ENCODE measurements around the gene SCLT1. TPM values are rescaled to one million over a fixed set of nuclear protein-coding genes. Genes with fewer than 3 reads are reported as not detected.

Gene SCLT1
- total RNA-seq, 1 donor from 2014 or later, result 14.4 TPM

- no peaks in the 10 kb centered on the region for H3K9me3 ChIP-seq
- ATAC-seq (no peak), DNase-seq (no peak)
- no peak overlapping the region for H3K4me3 ChIP-seq
- H3K36me3 ChIP-seq, result peaks cover 59% of the 10 kb centered on the region
- no peaks in the 10 kb centered on the region for H3K27me3 ChIP-seq
- H3K27ac ChIP-seq, result no peak overlapping the region
- TF ChIP-seq, protein P1, sequence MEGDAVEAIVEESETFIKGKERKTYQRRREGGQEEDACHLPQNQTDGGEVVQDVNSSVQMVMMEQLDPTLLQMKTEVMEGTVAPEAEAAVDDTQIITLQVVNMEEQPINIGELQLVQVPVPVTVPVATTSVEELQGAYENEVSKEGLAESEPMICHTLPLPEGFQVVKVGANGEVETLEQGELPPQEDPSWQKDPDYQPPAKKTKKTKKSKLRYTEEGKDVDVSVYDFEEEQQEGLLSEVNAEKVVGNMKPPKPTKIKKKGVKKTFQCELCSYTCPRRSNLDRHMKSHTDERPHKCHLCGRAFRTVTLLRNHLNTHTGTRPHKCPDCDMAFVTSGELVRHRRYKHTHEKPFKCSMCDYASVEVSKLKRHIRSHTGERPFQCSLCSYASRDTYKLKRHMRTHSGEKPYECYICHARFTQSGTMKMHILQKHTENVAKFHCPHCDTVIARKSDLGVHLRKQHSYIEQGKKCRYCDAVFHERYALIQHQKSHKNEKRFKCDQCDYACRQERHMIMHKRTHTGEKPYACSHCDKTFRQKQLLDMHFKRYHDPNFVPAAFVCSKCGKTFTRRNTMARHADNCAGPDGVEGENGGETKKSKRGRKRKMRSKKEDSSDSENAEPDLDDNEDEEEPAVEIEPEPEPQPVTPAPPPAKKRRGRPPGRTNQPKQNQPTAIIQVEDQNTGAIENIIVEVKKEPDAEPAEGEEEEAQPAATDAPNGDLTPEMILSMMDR (IDR thresholded peaks at IDR 0.05), result no peak
- H3K4me1 ChIP-seq, result peaks cover 12% of the 10 kb centered on the region
- intact Hi-C loops (cut with DNase I), result loop anchor here (10.0 kb wide), 1 partner anchor 670 kb away; no protein-coding TSS in a partner anchor
These were observed 228.2 kb downstream of the SCLT1 start for GRCh38 chr4:128865132-128865531.

DNA sequence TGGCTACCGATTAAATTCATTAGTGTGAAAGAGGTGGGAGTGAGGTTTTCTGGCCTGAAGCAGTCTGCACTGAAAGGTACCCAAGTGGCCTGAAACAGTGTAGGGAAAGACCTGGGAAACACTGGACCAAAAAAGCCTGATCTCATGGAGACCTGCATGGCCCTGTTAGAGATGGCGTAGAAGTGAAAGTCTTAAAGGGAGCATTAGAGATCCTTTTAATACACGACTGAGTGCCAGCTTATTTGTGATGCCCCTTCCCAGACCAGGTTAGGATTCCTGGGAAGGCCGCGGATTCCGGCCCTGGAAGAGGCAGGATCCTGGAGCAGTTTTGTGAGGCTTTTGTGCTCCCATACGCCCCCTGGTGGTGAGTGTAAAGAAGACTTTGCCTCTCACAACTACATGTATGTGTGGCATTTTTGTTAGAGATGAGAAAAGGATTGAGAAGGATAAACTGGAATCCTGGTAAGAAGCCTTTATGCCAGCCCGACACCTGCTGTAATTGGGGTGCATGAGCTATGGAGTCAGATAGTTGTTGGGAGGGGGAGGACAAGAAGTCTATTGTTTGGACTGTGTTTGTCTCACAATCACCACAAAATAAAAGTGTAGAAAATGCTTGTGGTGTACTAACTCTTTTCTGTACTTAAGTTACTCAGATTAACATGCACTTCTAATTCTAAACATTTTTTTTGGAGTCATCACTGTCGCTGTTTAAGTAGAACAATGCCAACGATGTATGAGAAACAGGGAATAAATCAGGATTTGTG is 229.8 kb downstream of the SCLT1 start:
- intact Hi-C loops (cut with DNase I), result loop anchor here (10.0 kb wide), 1 partner anchor 669 kb away; no protein-coding TSS in a partner anchor
- ATAC-seq (peak; percentile 87), DNase-seq (peak; percentile 73)
- H3K27ac ChIP-seq, result no peak overlapping the region
- H3K36me3 ChIP-seq, result peaks cover 47% of the 10 kb centered on the region
- TF ChIP-seq, protein P1 (IDR thresholded peaks at IDR 0.05), result peak; percentile 88
- H3K4me1 ChIP-seq, result peaks cover 18% of the 10 kb centered on the region
- H3K9me3 ChIP-seq, result no peaks in the 10 kb centered on the region
- H3K4me3 ChIP-seq, result no peak overlapping the region
- H3K27me3 ChIP-seq, result no peaks in the 10 kb centered on the region

DNA sequence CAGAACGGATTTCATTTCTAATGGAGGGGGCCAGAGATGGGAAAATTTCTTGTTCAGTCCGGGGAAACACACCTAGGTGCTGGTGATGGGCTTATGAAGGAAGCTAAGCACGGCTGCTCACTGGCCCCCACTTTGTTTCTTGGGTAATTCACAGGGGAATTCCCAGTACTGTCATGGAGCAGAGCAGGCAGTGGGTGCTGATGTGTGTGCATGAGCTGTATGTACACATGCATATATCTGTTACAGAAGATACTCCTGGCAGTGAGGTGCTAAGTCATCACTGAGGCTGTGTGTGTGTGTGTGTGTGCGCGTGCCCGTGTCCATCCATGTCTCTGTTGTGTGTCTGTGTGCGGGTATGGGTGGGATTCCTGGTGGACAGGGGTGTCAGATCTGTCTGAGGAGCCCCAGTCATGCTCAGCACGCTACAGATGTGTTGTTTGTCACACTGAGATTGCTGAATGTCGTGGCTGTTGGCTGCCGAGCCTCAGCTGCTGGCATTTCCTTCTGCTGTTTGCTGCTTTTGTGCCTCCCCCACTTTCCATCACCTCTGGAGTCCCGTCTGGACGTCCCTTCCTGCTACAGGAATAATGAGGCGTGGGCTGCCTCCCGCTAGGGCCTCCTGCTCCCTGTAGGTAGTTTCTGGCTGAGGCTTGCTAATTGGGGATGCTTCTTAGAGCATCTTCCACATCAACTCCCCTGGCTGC is 230.6 kb downstream of the SCLT1 start:
- Histone ChIP-seq H3K27ac (no peak overlapping the region), H3K27me3 (no peaks in the 10 kb centered on the region), H3K4me1 (peaks cover 18% of the 10 kb centered on the region), H3K9me3 (no peaks in the 10 kb centered on the region), H3K36me3 (peaks cover 46% of the 10 kb centered on the region), H3K4me3 (no peak overlapping the region)
- intact Hi-C loops (cut with DNase I), result loop anchor here (10.0 kb wide), 1 partner anchor 668 kb away; no protein-coding TSS in a partner anchor
- TF ChIP-seq, protein P1 (IDR thresholded peaks at IDR 0.05), result no peak
- ATAC-seq (peak; percentile 24), DNase-seq (no peak)

DNA sequence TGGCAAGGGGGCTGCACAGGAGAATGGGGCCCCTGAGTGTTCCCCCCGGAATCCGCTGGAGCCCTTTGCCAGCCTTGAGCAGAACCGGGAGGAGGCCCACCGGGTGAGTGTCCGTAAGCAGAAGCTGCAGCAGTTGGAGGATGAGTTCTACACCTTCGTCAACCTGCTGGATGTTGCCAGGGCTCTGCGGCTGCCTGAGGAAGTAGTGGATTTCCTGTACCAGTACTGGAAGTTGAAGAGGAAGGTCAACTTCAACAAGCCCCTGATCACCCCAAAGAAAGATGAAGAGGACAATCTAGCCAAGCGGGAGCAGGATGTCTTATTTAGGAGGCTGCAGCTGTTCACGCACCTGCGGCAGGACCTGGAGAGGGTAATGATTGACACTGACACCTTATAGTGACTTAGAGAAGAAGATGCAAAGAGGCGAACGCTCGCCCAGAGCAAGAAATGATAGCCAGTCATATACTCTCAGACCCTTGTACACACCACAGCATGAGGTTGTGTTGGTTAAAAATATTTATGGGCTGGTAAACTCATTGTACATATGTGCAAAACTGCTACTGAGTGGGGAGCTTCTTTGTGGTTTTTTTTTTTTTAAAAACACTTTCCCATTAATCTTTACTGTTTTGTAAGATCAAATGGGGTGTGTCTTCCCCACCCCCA is 231.4 kb downstream of the SCLT1 start:
- TF ChIP-seq, protein P1 (IDR thresholded peaks at IDR 0.05), result no peak
- H3K4me3 ChIP-seq, result no peak overlapping the region
- intact Hi-C loops (cut with DNase I), result loop anchor here (10.0 kb wide), 1 partner anchor 667 kb away; no protein-coding TSS in a partner anchor
- H3K9me3 ChIP-seq, result no peaks in the 10 kb centered on the region
- H3K27ac ChIP-seq, result no peak overlapping the region
- DNase-seq (no peak), ATAC-seq (no peak)
- H3K4me1 ChIP-seq, result peaks cover 18% of the 10 kb centered on the region
- no peaks in the 10 kb centered on the region for H3K27me3 ChIP-seq
- H3K36me3 ChIP-seq, result peaks cover 51% of the 10 kb centered on the region

GRCh38 chr4:128859887-128860677 is 233.3 kb downstream of the SCLT1 start:
- intact Hi-C loops (cut with DNase I), result loop anchor here (10.0 kb wide), 1 partner anchor 665 kb away; no protein-coding TSS in a partner anchor
- H3K9me3 ChIP-seq, result no peaks in the 10 kb centered on the region
- TF ChIP-seq, protein P1 (IDR thresholded peaks at IDR 0.05), result no peak
- DNase-seq (no peak), ATAC-seq (no peak)
- no peaks in the 10 kb centered on the region for H3K27me3 ChIP-seq
- H3K36me3 ChIP-seq, result peaks cover 70% of the 10 kb centered on the region
- no peak overlapping the region for H3K4me3 ChIP-seq
- peaks cover 18% of the 10 kb centered on the region for H3K4me1 ChIP-seq
- H3K27ac ChIP-seq, result no peak overlapping the region
